SK-N-SH treated with all-trans-retinoic acid at 6 μM for 48 hours (cell line): ENCODE measurements around the gene ZNF100.

Experiments used
- ATAC-seq: fragments of 200-7000 bp; cut with Tn5 transposase; 3 replicates; pipeline ENCODE4 v1.9.1; 2020; ENCODE audit warnings: mild to moderate bottlenecking, moderate library complexity
- ARNTL ChIP-seq: fragments of 450-650 bp; formaldehyde crosslinking; IDR thresholded peaks from 2 replicates; pipeline ENCODE4 v1.5.0; 2020; ENCODE audit warnings: low read depth, mild to moderate bottlenecking, moderate library complexity, borderline replicate concordance
- BACH2 ChIP-seq: fragments of 250-450 bp; sonication (Bioruptor Pico); IDR thresholded peaks from 2 replicates; pipeline ENCODE4 v1.9.0; 2021; ENCODE audit warnings: mild to moderate bottlenecking, borderline replicate concordance
- CREB5 ChIP-seq: fragments of 250-450 bp; sonication (Bioruptor Pico); IDR thresholded peaks from 2 replicates; pipeline ENCODE4 v1.5.1; 2020; ENCODE audit warnings: low read depth, mild to moderate bottlenecking, moderate library complexity
- CSDC2 ChIP-seq: fragments of 250-450 bp; sonication (Bioruptor Pico); IDR thresholded peaks from 2 replicates; pipeline ENCODE4 v1.5.0; 2020; ENCODE audit warnings: mild to moderate bottlenecking, moderate library complexity
- CSRNP3 ChIP-seq: fragments of 250-450 bp; sonication (Bioruptor Pico); IDR thresholded peaks from 2 replicates; pipeline ENCODE4 v1.5.1; 2021; ENCODE audit warnings: mild to moderate bottlenecking, moderate library complexity
- ESRRG ChIP-seq: fragments of 250-450 bp; sonication (Bioruptor Pico); IDR thresholded peaks from 2 replicates; pipeline ENCODE4 v1.6.1; 2021; ENCODE audit warnings: mild to moderate bottlenecking
- ISL1 ChIP-seq: fragments of 250-450 bp; sonication (Bioruptor Pico); IDR thresholded peaks from 2 replicates; pipeline ENCODE4 v2.1.2; 2022; ENCODE audit warnings: mild to moderate bottlenecking, moderate library complexity
- OSR1 ChIP-seq: fragments of 250-450 bp; sonication (Bioruptor Pico); IDR thresholded peaks from 2 replicates; pipeline ENCODE4 v1.8.0; 2022; ENCODE audit warnings: moderate library complexity, mild to moderate bottlenecking, inconsistent platforms
- PATZ1 ChIP-seq: fragments of 250-450 bp; sonication (Bioruptor Pico); IDR thresholded peaks from 2 replicates; pipeline ENCODE4 v1.8.0; 2020; ENCODE audit warnings: mild to moderate bottlenecking, moderate library complexity, borderline replicate concordance
- POU6F1 ChIP-seq: fragments of 250-450 bp; sonication (Bioruptor Pico); IDR thresholded peaks from 2 replicates; pipeline ENCODE4 v1.8.0; 2021; ENCODE audit warnings: low read depth, mild to moderate bottlenecking, moderate library complexity, borderline replicate concordance
- PPARA ChIP-seq: fragments of 250-450 bp; sonication (Bioruptor Pico); IDR thresholded peaks from 2 replicates; pipeline ENCODE4 v1.5.0; 2020; ENCODE audit warnings: mild to moderate bottlenecking, borderline replicate concordance
- SNAI2 ChIP-seq: fragments of 250-450 bp; sonication (Bioruptor Pico); IDR thresholded peaks from 2 replicates; pipeline ENCODE4 v1.5.0; 2020; ENCODE audit warnings: mild to moderate bottlenecking, moderate library complexity
- TOX ChIP-seq: fragments of 250-450 bp; sonication (Bioruptor Pico); IDR thresholded peaks from 2 replicates; pipeline ENCODE4 v1.8.0; 2021; ENCODE audit warnings: mild to moderate bottlenecking, moderate library complexity, borderline replicate concordance
- TSHZ2 ChIP-seq: fragments of 250-450 bp; sonication (Bioruptor Pico); IDR thresholded peaks from 2 replicates; pipeline ENCODE4 v1.5.0; 2020; ENCODE audit warnings: mild to moderate bottlenecking, moderate library complexity
- ZC3H10 ChIP-seq: fragments of 250-450 bp; sonication (Bioruptor Pico); IDR thresholded peaks from 2 replicates; pipeline ENCODE4 v1.5.1; 2021; ENCODE audit warnings: mild to moderate bottlenecking, moderate library complexity
- ZFP3 ChIP-seq: fragments of 250-450 bp; sonication (Bioruptor Pico); IDR thresholded peaks from 2 replicates; pipeline ENCODE4 v1.5.0; 2020; ENCODE audit warnings: mild to moderate bottlenecking, moderate library complexity
- ZNF70 ChIP-seq: fragments of 450-650 bp; formaldehyde crosslinking; IDR thresholded peaks from 2 replicates; pipeline ENCODE4 v1.5.0; 2020; ENCODE audit warnings: mild to moderate bottlenecking, moderate library complexity
- ZNF8 ChIP-seq: fragments of 450-650 bp; formaldehyde crosslinking; IDR thresholded peaks from 2 replicates; pipeline ENCODE4 v1.5.0; 2020; ENCODE audit warnings: mild to moderate bottlenecking, moderate library complexity

The ZNF100 gene

GRCh38 chr19:21691661-21692060 is 75.7 kb downstream of the ZNF100 start:
- no peak for ATAC-seq
- no peak for TF ChIP-seq ISL1 (CRISPR knock-in tag)

- no peak for ATAC-seq
- TF ChIP-seq TOX (CRISPR knock-in tag) = no peak
- no peak for TF ChIP-seq ISL1 (CRISPR knock-in tag)
- no peak for TF ChIP-seq ARNTL
- no peak for TF ChIP-seq CSDC2 (CRISPR knock-in tag)
- no peak for TF ChIP-seq ZNF8 (CRISPR knock-in tag)
- TF ChIP-seq CREB5 (CRISPR knock-in tag) = no peak
- no peak for TF ChIP-seq ZNF70 (CRISPR knock-in tag)
- TF ChIP-seq PPARA (CRISPR knock-in tag) = no peak
- TF ChIP-seq ZC3H10 (CRISPR knock-in tag) = no peak
- no peak for TF ChIP-seq TSHZ2 (CRISPR knock-in tag)
- TF ChIP-seq PATZ1 = no peak
- TF ChIP-seq ZFP3 (CRISPR knock-in tag) = no peak
- no peak for TF ChIP-seq SNAI2 (CRISPR knock-in tag)
- no peak for TF ChIP-seq OSR1 (CRISPR knock-in tag)
- no peak for TF ChIP-seq CSRNP3
- TF ChIP-seq BACH2 = no peak
Measured at GRCh38 chr19:21688464-21688863, 78.9 kb downstream of the ZNF100 start.

GRCh38 chr19:21680671-21681070 is 86.7 kb downstream of the ZNF100 start:
- TF ChIP-seq ZNF8 (CRISPR knock-in tag) = no peak
- TF ChIP-seq ISL1 (CRISPR knock-in tag) = no peak
- TF ChIP-seq CSDC2 (CRISPR knock-in tag) = no peak
- TF ChIP-seq CREB5 (CRISPR knock-in tag) = no peak
- TF ChIP-seq ZFP3 (CRISPR knock-in tag) = no peak
- no peak for TF ChIP-seq PATZ1
- no peak for TF ChIP-seq ZNF70 (CRISPR knock-in tag)
- no peak for TF ChIP-seq PPARA (CRISPR knock-in tag)
- no peak for TF ChIP-seq ARNTL
- TF ChIP-seq ESRRG (CRISPR knock-in tag) = no peak
- no peak for TF ChIP-seq BACH2
- no peak for TF ChIP-seq ZC3H10 (CRISPR knock-in tag)
- TF ChIP-seq POU6F1 (CRISPR knock-in tag) = no peak
- TF ChIP-seq OSR1 (CRISPR knock-in tag) = no peak
- TF ChIP-seq, all 23 proteins: peak for 0

More at GRCh38 chr19:21680671-21681070, 86.7 kb downstream of the ZNF100 start:
- no peak for ATAC-seq
